Stimulated activated naive CD8-positive, alpha-beta T cell treated with anti-CD3 and anti-CD28 coated beads, Interleukin-15, Interleukin-2, amounts not matched to agents 100 ng/mL and 50 ng/mL, for 24 hours (primary cell): ENCODE measurements around the gene DMRTB1.
A peak's percentile ranks its signal among the peaks of the same experiment; 100 is the strongest.

Source experiments
- H3K27ac Mint-ChIP-seq: one replicate; pipeline ENCODE4 v1.8.0; 2021; ENCODE audit warnings: mild to moderate bottlenecking, mixed read lengths
- H3K27me3 Mint-ChIP-seq: one replicate; pipeline ENCODE4 v1.8.0; 2021; ENCODE audit warnings: mixed read lengths
- H3K36me3 Mint-ChIP-seq: one replicate; pipeline ENCODE4 v1.8.0; 2021; ENCODE audit warnings: low read depth, mixed read lengths
- H3K4me1 Mint-ChIP-seq: one replicate; pipeline ENCODE4 v1.8.0; 2021; ENCODE audit warnings: low read depth, mixed read lengths
- H3K4me3 Mint-ChIP-seq: one replicate; pipeline ENCODE4 v1.8.0; 2021; ENCODE audit warnings: mild to moderate bottlenecking, mixed read lengths
- H3K9me3 Mint-ChIP-seq: one replicate; pipeline ENCODE4 v1.8.0; 2021; ENCODE audit warnings: mixed read lengths

DMRTB1 gene

GRCh38 chr1:53459321-53460175 is at the start of gene DMRTB1:
Gene DMRTB1, plus strand, starts transcription at chr1:53459399. Its CDS starts 55 bp downstream, at chr1:53459454.
- peaks cover 3% of the 10 kb centered on the region for H3K27me3 Mint-ChIP-seq
- no peaks in the 10 kb centered on the region for H3K4me1 Mint-ChIP-seq
- no peaks in the 10 kb centered on the region for H3K9me3 Mint-ChIP-seq
- H3K36me3 Mint-ChIP-seq: no peaks in the 10 kb centered on the region
- H3K4me3 Mint-ChIP-seq: no peak within 1 kb of the TSS
- no peak within 1 kb of the TSS for H3K27ac Mint-ChIP-seq

- no peaks in the 10 kb centered on the region for H3K27me3 Mint-ChIP-seq
- no peaks in the 10 kb centered on the region for H3K9me3 Mint-ChIP-seq
- peak overlapping the region; percentile 6 for H3K27ac Mint-ChIP-seq
- no peak overlapping the region for H3K4me3 Mint-ChIP-seq
- no peaks in the 10 kb centered on the region for H3K36me3 Mint-ChIP-seq
- peaks cover 52% of the 10 kb centered on the region for H3K4me1 Mint-ChIP-seq
Measured at GRCh38 chr1:53409695-53410094, 49.5 kb upstream of the DMRTB1 start.

DNA sequence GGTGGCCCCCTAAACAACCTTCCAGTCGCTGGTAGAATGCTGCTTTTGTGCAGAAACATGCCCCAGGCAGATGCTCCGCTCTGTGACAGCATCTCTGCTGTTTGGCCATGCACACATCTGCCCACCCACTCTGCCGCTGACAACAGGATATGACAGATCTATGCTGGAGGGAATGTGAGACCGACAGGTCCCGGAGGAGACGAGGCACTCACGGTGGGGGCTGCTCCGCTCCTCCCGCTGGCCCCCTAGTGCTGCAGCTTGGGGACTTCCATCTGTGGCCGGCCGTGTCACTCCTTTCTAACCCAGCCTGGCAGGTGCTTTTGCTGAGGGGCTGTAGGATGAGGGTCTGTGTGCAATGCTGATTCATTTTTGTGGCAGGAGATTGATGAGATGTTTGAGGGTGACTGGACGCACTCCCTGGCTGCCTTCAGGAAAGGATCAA is 49.1 kb upstream of the DMRTB1 start:
- Mint-ChIP-seq H3K4me1 (peaks cover 56% of the 10 kb centered on the region), H3K9me3 (no peaks in the 10 kb centered on the region)

GRCh38 chr1:53410701-53411100 is 48.5 kb upstream of the DMRTB1 start:
- H3K4me3 Mint-ChIP-seq: no peak overlapping the region
- peaks cover 59% of the 10 kb centered on the region for H3K4me1 Mint-ChIP-seq
- no peaks in the 10 kb centered on the region for H3K27me3 Mint-ChIP-seq
- peak overlapping the region; percentile 24 for H3K27ac Mint-ChIP-seq
- H3K9me3 Mint-ChIP-seq: no peaks in the 10 kb centered on the region
- no peaks in the 10 kb centered on the region for H3K36me3 Mint-ChIP-seq

More for the DNA sequence above, 49.1 kb upstream of the DMRTB1 start:
- no peaks in the 10 kb centered on the region for H3K27me3 Mint-ChIP-seq
- H3K4me3 Mint-ChIP-seq: no peak overlapping the region
- H3K36me3 Mint-ChIP-seq: no peaks in the 10 kb centered on the region
- peak overlapping the region; percentile 45 for H3K27ac Mint-ChIP-seq

DNA sequence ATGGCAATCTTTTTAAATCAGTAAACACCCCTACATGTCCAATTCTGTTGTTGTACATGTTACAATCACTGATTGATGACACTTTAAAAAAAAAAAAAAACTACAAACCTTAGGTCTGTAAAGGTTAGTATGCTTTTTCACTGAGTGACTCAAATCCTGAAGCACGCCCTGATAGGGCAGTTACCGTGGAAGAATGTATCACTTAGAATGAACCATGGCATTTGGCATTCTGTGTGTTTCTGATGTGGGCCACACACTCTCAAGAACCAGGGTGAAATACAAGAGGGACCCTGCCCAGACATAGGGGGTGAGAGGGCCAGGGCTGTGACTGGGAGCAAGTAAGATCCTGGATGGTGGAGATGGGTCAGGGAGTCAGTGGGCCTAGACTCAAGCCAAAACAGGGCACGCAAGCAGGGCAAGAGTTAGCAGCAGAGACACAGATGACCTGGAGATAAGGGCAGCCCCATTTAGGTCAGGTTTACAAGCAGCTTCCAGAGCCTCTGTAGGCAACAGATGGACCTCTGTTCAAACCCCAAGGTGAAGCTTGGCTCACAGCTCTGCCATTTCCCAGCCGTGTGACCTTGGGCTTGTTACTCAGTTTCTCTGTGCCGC is 47.6 kb upstream of the DMRTB1 start:
- Mint-ChIP-seq H3K36me3 (no peaks in the 10 kb centered on the region), H3K4me3 (peak overlapping the region; percentile 43), H3K9me3 (no peaks in the 10 kb centered on the region), H3K4me1 (peaks cover 62% of the 10 kb centered on the region), H3K27ac (peak overlapping the region; percentile 92), H3K27me3 (no peaks in the 10 kb centered on the region)

DNA sequence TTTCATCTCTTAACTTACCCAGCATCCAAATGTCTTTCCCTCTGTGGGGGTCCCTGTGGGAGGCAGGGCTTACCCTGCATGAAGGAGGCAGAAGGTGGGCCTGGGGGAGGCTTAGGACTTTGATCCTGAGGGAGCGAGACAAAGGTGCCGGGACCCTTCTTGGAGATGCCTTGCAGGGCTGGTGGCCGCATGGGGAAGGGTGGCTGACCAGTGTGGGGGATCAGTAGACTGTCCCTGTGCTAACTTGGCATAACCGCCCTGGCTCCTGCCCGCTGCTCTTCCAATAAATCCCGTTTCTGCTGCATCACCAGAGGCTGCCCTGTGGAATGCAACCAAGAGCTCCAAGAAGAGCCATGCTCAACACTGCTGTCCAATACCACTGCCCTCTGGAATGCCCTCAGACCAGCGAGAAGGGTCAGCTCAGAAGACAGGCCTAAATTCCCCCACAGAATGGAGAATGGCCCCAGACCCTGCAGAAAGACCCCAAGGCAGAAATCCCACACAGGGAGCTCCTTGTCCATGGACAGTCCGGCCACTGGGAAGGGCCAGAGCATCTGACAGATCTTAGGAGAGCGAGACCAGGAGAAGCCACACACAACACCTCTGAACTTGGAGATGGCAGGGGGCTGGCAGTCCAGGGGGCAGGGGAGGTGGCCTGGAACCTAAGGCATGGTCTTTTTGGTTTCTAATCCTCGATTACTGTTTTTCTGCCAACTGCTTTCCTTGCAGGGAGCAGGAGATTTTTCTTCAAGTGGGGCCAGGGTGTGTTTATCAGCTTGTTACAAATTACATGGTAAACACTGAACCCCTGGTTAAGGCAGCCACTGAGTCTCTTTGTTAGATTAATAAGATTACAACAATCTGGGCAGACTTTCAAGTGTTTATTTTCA is 46.7 kb upstream of the DMRTB1 start:
- H3K9me3 Mint-ChIP-seq: no peaks in the 10 kb centered on the region
- peaks cover 3% of the 10 kb centered on the region for H3K27me3 Mint-ChIP-seq
- H3K4me3 Mint-ChIP-seq: peak overlapping the region; percentile 43
- peak overlapping the region; percentile 95 for H3K27ac Mint-ChIP-seq
- H3K36me3 Mint-ChIP-seq: no peaks in the 10 kb centered on the region
- H3K4me1 Mint-ChIP-seq: peaks cover 70% of the 10 kb centered on the region

- Mint-ChIP-seq H3K4me3 (peak overlapping the region; percentile 35), H3K27ac (peak overlapping the region; percentile 95), H3K27me3 (peaks cover 3% of the 10 kb centered on the region), H3K36me3 (no peaks in the 10 kb centered on the region), H3K9me3 (no peaks in the 10 kb centered on the region), H3K4me1 (peaks cover 73% of the 10 kb centered on the region)
Measured at GRCh38 chr1:53413175-53414001, 45.8 kb upstream of the DMRTB1 start.

- Mint-ChIP-seq H3K27ac (no peak overlapping the region), H3K4me1 (peaks cover 70% of the 10 kb centered on the region), H3K36me3 (no peaks in the 10 kb centered on the region), H3K27me3 (peaks cover 3% of the 10 kb centered on the region), H3K9me3 (no peaks in the 10 kb centered on the region), H3K4me3 (no peak overlapping the region)
Measured at GRCh38 chr1:53414632-53415031, 44.6 kb upstream of the DMRTB1 start.

DNA sequence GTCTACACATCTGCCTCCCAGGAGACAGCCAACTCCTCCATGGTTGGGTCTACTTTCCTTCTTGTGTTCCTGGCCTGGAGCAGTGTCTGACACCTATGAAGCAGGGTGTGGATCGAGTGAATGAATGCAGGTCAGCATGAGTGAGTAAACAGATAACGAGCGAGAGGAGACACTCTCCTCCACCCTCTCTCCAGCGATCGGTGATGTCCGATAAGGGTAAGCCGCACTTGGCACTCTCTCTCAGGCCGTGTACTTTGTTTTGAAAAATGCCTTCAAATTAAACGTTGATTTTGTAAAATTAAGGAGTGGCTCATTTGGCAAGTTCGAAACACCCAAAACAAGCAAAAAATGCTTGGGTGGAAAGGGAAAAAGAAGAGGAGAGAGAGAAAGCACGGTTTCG is 43.8 kb upstream of the DMRTB1 start:
- no peak overlapping the region for H3K4me3 Mint-ChIP-seq
- no peaks in the 10 kb centered on the region for H3K36me3 Mint-ChIP-seq
- H3K9me3 Mint-ChIP-seq: no peaks in the 10 kb centered on the region
- H3K27me3 Mint-ChIP-seq: peaks cover 3% of the 10 kb centered on the region
- H3K27ac Mint-ChIP-seq: no peak overlapping the region
- H3K4me1 Mint-ChIP-seq: peaks cover 69% of the 10 kb centered on the region

- peaks cover 3% of the 10 kb centered on the region for H3K27me3 Mint-ChIP-seq
- no peak overlapping the region for H3K27ac Mint-ChIP-seq
- peaks cover 4% of the 10 kb centered on the region for H3K9me3 Mint-ChIP-seq
- H3K4me1 Mint-ChIP-seq: peaks cover 66% of the 10 kb centered on the region
- H3K36me3 Mint-ChIP-seq: peaks cover 2% of the 10 kb centered on the region
- no peak overlapping the region for H3K4me3 Mint-ChIP-seq
Measured at GRCh38 chr1:53416269-53416813, 42.9 kb upstream of the DMRTB1 start.

DNA sequence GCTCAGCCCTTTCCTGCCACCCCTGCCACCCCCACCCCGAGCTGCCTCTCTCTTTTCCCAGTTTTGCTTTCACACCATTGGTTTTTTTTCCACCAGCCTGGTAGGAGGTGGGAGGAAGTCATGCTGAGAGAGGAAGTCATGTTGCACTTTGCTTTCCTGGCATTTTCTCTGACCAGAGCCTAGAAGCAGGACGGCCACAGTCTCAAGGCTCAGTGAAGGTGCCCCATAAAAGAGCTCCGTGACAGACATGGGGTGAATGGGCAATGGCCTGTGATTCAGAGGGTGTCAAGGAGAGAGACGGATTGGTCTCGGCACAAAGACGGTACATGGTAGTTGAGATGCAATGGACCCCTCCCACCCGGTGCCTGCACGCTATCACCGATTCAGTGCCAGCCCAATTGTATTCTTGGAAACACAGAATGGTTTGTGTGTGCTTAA is 42.1 kb upstream of the DMRTB1 start:
- Mint-ChIP-seq H3K27ac (no peak overlapping the region), H3K9me3 (peaks cover 9% of the 10 kb centered on the region), H3K4me3 (no peak overlapping the region), H3K4me1 (peaks cover 59% of the 10 kb centered on the region), H3K36me3 (peaks cover 4% of the 10 kb centered on the region), H3K27me3 (peaks cover 3% of the 10 kb centered on the region)

DNA sequence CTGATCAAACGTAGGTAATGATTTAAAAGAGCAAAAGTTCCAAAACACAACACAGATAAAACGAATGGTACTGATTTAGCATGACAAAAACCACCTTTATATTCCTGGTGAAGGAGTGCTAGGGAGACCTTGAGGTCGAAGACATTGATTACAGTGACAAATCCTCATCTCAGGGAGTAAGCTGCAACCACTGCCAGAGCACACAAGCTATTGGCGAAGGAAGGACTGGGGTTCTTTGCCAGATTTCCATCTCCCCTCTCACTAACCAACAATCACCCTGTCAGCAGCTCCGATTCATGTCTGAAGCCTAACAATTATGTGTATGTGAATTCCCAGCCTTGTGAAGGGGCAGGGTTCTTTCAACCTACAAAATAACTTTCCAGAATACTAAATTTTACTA is 40.2 kb upstream of the DMRTB1 start:
- no peak overlapping the region for H3K4me3 Mint-ChIP-seq
- H3K27ac Mint-ChIP-seq: no peak overlapping the region

DNA sequence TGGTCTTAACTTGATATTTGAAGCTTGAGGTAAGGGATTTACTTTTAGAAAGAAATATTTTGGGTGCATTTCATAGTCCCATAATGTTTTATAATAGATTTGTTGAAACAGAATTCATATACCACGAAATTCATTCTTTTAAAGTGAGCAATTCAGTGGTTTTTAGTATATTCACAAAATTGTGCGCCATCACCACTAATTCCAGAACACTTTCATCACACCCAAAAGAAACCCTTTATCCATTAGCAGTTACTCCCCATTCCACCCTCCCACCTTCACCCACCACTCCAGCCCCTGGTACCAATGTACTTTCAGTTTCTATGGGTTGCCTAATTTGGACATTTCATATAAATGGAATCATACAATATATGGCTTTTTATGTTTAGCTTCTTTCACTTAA is 38.9 kb upstream of the DMRTB1 start:
- Mint-ChIP-seq H3K27ac (no peak overlapping the region), H3K27me3 (peaks cover 3% of the 10 kb centered on the region), H3K36me3 (peaks cover 4% of the 10 kb centered on the region), H3K4me3 (no peak overlapping the region), H3K9me3 (peaks cover 9% of the 10 kb centered on the region), H3K4me1 (peaks cover 26% of the 10 kb centered on the region)

More for the DNA sequence above, 40.2 kb upstream of the DMRTB1 start:
- Mint-ChIP-seq H3K4me1 (peaks cover 39% of the 10 kb centered on the region), H3K36me3 (peaks cover 4% of the 10 kb centered on the region), H3K9me3 (peaks cover 9% of the 10 kb centered on the region), H3K27me3 (peaks cover 3% of the 10 kb centered on the region)

DNA sequence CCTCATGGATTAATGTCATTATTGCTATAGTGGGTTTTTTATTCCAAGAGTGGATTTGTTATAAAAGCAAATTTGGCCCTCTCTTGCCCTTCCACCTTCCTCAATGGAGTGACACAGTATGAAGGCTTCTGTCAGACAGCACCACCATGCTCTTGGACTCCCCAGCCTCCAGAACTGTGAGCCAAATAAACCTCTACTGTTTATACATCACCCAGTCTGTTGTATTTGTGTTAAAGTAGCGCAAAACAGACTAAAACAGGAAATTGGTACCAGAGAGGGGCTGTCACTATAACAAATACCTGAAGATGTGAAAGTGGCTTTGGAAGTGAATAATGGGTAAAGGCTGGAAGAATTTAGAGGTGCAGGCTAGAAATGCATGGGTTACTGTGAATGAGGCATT is 38.0 kb upstream of the DMRTB1 start:
- Mint-ChIP-seq H3K27ac (no peak overlapping the region), H3K4me3 (no peak overlapping the region), H3K36me3 (peaks cover 4% of the 10 kb centered on the region), H3K4me1 (peaks cover 25% of the 10 kb centered on the region), H3K9me3 (peaks cover 9% of the 10 kb centered on the region), H3K27me3 (peaks cover 3% of the 10 kb centered on the region)
